PC-3 (cell line): ENCODE measurements around the gene FAM171A2.

Source experiments
- EZH2 ChIP-seq: fragments of 300-600 bp; sonication (generic); IDR thresholded peaks from one replicate; pipeline ENCODE4 v1.6.1; 2017; ENCODE audit warnings: antibody characterized with exemption, mild to moderate bottlenecking, low read length; ENCODE audit not compliant: unreplicated experiment
- EZH2phosphoT487 ChIP-seq: fragments of 300-600 bp; sonication (generic); IDR thresholded peaks from 2 replicates; pipeline ENCODE4 v1.6.1; 2018; ENCODE audit warnings: mild to moderate bottlenecking, antibody characterized with exemption, low read length, borderline replicate concordance
- TF ChIP-seq, protein P1 (sequence below): fragments of 300-600 bp; sonication (generic); conservative IDR thresholded peaks from 2 replicates; pipeline ENCODE4 v1.5.1; 2017; ENCODE audit warnings: antibody characterized with exemption, low read depth, mild to moderate bottlenecking, low read length

DNA sequence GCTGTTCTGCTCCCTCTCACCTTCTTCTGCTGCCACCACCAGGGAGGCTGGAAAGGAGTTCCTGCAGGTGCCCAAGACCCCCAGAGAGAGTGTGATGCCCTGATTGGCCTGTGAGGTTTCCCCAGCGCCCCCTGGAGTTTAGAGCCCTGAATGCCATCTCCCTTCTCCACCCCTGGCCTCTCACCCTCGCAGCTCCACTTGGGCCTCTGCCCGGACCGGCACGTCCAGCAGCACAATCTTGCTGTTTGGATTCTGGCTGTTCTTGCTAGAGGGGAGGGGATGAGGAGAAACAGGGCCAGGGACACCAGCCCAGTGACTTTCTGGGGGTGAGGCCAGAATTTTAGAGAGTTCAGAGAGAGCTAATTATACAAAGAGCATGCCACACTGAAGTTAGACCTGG lies 12.5 kb upstream of the FAM171A2 start:
- TF ChIP-seq, protein P1, sequence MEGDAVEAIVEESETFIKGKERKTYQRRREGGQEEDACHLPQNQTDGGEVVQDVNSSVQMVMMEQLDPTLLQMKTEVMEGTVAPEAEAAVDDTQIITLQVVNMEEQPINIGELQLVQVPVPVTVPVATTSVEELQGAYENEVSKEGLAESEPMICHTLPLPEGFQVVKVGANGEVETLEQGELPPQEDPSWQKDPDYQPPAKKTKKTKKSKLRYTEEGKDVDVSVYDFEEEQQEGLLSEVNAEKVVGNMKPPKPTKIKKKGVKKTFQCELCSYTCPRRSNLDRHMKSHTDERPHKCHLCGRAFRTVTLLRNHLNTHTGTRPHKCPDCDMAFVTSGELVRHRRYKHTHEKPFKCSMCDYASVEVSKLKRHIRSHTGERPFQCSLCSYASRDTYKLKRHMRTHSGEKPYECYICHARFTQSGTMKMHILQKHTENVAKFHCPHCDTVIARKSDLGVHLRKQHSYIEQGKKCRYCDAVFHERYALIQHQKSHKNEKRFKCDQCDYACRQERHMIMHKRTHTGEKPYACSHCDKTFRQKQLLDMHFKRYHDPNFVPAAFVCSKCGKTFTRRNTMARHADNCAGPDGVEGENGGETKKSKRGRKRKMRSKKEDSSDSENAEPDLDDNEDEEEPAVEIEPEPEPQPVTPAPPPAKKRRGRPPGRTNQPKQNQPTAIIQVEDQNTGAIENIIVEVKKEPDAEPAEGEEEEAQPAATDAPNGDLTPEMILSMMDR, result peak; percentile 72
- no peak for TF ChIP-seq EZH2phosphoT487
- no peak for TF ChIP-seq EZH2
